Stimulated activated CD4-positive, alpha-beta T cell treated with anti-CD3 and anti-CD28 coated beads, Interleukin-2, amount 100 ng/mL, for 24 hours (primary cell): Measurements from ENCODE around the gene CFAP299.

Experiments used
- DNase-seq, 2 donors: peaks; one replicate each; pipeline ENCODE4 v3.0.0-alpha.2; 2020

CFAP299 gene

GRCh38 chr4:80532674-80533333, 197.3 kb downstream of the CFAP299 start:
- no peak for DNase-seq

GRCh38 chr4:80535551-80535950, 200.0 kb downstream of the CFAP299 start:
- DNase-seq: no peak

- DNase-seq: no peak
Measured at GRCh38 chr4:80538276-80538926, 202.9 kb downstream of the CFAP299 start.

- DNase-seq: no peak
Measured at GRCh38 chr4:80539190-80539589, 203.7 kb downstream of the CFAP299 start.

- DNase-seq: no peak
Measured at GRCh38 chr4:80540349-80540748, 204.8 kb downstream of the CFAP299 start.

GRCh38 chr4:80540785-80541469, 205.4 kb downstream of the CFAP299 start:
- DNase-seq: no peak

- DNase-seq: no peak
Measured at GRCh38 chr4:80542747-80543146, 207.2 kb downstream of the CFAP299 start.

- no peak for DNase-seq
Measured at GRCh38 chr4:80560337-80560736, 224.8 kb downstream of the CFAP299 start.

- DNase-seq: no peak
Measured at GRCh38 chr4:80566203-80566872, 230.8 kb downstream of the CFAP299 start.

GRCh38 chr4:80568891-80569290, 233.4 kb downstream of the CFAP299 start:
- DNase-seq: no peak

- no peak for DNase-seq
Measured at GRCh38 chr4:80576796-80577195, 241.3 kb downstream of the CFAP299 start.

- DNase-seq: no peak
Measured at GRCh38 chr4:80578001-80578400, 242.5 kb downstream of the CFAP299 start.

- no peak for DNase-seq
Measured at GRCh38 chr4:80585542-80585941, 250.0 kb downstream of the CFAP299 start.

- DNase-seq: no peak
Measured at GRCh38 chr4:80586716-80587115, 251.2 kb downstream of the CFAP299 start.

GRCh38 chr4:80587871-80588385, 252.4 kb downstream of the CFAP299 start:
- no peak for DNase-seq

- DNase-seq: no peak
Measured at GRCh38 chr4:80592950-80593349, 257.4 kb downstream of the CFAP299 start.

GRCh38 chr4:80594701-80595100, 259.2 kb downstream of the CFAP299 start:
- no peak for DNase-seq

GRCh38 chr4:80608281-80608980, 272.9 kb downstream of the CFAP299 start:
- DNase-seq: no peak

GRCh38 chr4:80610199-80610598, 274.7 kb downstream of the CFAP299 start:
- DNase-seq: no peak

- DNase-seq: no peak
Measured at GRCh38 chr4:80610845-80611677, 275.5 kb downstream of the CFAP299 start.

GRCh38 chr4:80611678-80611979, 276.1 kb downstream of the CFAP299 start:
- DNase-seq: no peak

- no peak for DNase-seq
Measured at GRCh38 chr4:80613470-80613869, 277.9 kb downstream of the CFAP299 start.
